Left renal pelvis (tissue), 4 donors: ENCODE results near the gene AURKA. TPM values are rescaled to one million over a fixed set of nuclear protein-coding genes. Genes with fewer than 3 reads are reported as not detected.
"Not testable (repeated sequence)": the region's sequence is repeated elsewhere in the genome, so short reads cannot be mapped to it uniquely, and the experiment has no call there.

ENCODE experiments used
- DNase-seq, 4 donors: peaks; one replicate each; pipeline ENCODE4 v3.0.0-alpha.2; 2013; ENCODE audit warnings: low read depth in 4 of 4, low spot score in 3 of 4
- polyA plus RNA-seq, 4 donors: library from polyadenylated mRNA; unstranded; fragments of 120-200 nt; gene quantifications; one replicate each; pipeline ENCODE4 v1.2.1, GENCODE V29; 2013; ENCODE audit not compliant: insufficient read length in 4 of 4

The AURKA gene
- polyA plus RNA-seq, 4 donors: 13.2 to 16.5 (median 15.2) TPM

DNA sequence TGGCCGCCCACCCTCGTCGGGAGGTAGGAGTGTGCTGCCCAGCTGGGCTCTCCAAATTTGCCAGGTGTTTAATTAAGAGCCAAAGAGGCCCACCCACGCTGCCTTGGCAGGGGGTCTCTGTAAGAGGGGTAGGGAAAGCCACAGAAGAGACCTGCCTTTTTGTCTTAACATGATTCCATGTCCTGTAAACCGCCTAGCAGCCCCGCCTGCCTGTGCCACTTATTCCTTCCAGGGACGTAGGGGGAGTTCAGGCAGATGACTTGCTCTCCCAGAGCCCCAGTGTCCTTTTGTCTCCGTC is 31.2 kb downstream of the AURKA start:
- DNase-seq: no peak

- DNase-seq: no peak
These were observed 31.7 kb downstream of the AURKA start for GRCh38 chr20:56360133-56360907.

GRCh38 chr20:56359212-56360132 is 32.5 kb downstream of the AURKA start:
- DNase-seq: peak in 1 of 4 donors; percentile 38

DNA sequence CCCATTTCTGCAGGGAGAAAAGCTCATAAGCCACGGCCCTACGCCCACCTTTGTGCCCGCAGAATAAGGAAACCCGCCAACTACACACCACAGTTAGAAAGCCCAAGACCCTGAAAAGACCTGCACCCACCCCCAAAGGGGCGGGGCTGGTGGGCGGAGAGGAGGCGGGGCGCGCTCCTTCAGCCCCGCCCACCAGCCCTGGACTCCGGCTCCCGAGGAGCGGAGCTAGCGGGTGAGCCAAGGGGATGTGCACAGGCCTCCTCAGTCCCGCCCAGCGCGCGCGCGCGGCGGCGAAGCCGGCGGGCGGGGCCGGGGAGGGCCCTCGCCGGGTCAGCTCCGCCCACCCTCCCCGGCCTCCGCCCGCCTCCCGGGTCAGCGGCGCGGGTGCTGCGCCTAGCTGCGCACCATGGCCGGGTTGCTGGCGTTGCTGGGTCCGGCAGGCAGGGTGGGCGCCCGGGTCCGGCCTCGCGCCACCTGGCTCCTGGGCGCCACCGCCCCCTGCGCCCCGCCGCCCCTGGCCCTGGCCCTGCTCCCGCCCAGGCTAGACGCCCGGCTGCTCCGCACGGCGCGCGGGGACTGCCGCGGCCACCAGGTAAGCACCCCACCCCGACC is 33.3 kb downstream of the AURKA start, which contains the start of gene FAM210B:
Gene FAM210B (plus strand): TSS at position 375 of the 612 bp plus-strand sequence. CDS start 32 bp downstream, at position 407.
- DNase-seq: peak; percentile 64 to 80 (median 78)

GRCh38 chr20:56358070-56358469 is 33.9 kb downstream of the AURKA start:
- no peak for DNase-seq

DNA sequence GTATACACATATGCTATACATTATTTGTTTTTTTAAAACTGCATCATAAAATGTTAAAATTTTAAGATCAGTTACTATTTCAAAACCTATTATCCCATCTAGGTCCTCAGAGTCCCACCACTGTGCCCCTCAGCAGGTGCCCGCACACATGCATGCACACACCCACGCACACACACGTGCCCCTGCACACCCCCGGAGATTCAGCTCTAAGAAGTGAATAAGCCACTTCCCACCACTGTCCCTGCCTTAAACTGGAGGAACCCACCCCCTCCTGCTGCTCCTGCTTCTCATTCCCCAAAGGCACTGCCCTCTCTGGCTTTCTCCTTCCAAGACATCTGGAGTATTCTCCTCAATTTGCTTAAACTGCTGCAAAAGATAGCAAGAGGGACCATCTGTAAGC is 38.7 kb downstream of the AURKA start:
- no peak for DNase-seq

- DNase-seq: no peak
These were observed 39.5 kb downstream of the AURKA start for GRCh38 chr20:56352345-56353055.

GRCh38 chr20:56350842-56351241 is 41.2 kb downstream of the AURKA start:
- DNase-seq: no peak

GRCh38 chr20:56348746-56349145 is 43.3 kb downstream of the AURKA start:
- DNase-seq: no peak

DNA sequence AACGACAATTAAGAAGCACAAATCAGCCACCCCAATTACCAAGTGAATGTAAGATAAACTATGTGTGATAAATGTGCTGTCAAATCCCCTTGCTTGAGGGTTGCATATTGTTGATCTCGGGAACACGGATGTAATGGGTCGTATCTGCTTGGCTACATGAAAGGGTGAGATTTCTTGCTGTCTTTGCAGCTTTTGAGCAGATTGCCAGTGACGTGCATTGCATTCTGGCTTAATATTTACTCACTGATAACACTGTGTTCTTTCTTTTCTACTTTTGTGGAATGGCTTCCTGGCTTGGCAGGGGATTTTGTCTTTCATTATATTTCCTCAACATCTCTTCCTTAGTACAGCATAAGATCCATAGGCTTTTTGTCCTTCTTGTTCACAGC is 43.7 kb downstream of the AURKA start:
- no peak for DNase-seq

- DNase-seq: no peak
These were observed 44.2 kb downstream of the AURKA start for GRCh38 chr20:56347628-56348304.

GRCh38 chr20:56345911-56346310 is 46.1 kb downstream of the AURKA start:
- no peak for DNase-seq

- DNase-seq: no peak
These were observed 48.1 kb downstream of the AURKA start for GRCh38 chr20:56343861-56344381.

DNA sequence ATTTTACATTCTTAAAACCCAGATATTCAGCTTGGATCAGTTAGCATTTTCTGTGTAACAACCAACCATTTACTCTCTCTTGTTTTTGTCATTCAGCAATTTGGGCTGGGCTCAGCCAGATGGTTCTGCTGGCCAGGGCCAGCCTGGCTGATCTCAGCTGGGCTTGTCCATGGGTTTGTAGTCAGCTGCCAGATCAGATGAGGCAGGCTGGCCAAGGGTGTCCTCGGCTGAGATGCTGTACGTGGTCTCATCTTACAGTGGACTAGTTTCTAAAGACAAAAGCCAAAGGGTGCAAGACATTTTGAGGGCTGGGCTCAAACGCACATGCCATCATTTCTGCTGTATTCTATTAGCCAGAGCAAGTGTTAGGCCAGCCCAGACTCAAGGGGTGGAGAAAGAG is 49.2 kb downstream of the AURKA start:
- DNase-seq: no peak

GRCh38 chr20:56336709-56337108 is 55.3 kb downstream of the AURKA start:
- DNase-seq: not testable (repeated sequence)

- peak in 3 of 4 donors; percentile 18 to 40 (median 39) for DNase-seq
These were observed 63.2 kb downstream of the AURKA start for GRCh38 chr20:56328861-56329260.

DNA sequence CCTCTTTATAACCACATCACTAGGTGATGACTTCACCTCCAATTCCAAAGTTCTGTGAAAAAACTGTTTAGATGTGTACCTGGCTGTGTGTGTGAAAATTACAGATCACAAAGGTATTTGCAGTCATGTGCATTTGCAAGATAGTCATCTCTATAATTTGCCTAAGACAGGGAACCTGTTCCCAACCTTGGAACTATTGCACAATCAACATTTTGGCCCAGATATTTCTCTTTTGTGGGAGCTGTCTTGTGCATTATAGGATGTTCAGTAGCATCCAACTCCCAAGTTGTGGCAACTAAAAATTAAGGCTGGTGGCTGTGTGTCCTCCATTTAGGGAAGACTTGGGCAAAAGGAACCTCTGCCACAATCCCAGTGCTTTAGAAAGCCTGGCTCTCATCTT is 67.2 kb downstream of the AURKA start:
- DNase-seq: no peak

- no peak for DNase-seq
These were observed 68.4 kb downstream of the AURKA start for GRCh38 chr20:56323656-56324055.

DNA sequence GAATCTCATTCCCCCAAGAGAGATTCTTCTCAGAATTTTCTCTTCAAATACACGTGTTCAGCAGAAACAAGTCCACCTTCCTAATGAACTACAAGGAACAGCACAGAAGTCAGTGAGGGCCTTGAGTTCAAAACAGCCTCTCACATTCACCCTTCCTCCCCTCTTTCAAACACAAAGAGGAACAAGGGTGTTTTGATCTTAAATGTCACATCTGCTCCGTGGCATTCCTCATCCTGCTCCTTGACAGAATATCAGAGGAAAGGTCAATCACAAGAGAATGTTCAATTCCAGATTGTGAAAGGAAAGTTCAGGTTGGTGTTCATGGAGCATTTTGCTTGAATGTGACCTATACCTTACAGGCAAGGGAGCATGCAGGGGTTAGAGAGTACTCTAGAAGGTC is 68.8 kb downstream of the AURKA start:
- DNase-seq: no peak

DNA sequence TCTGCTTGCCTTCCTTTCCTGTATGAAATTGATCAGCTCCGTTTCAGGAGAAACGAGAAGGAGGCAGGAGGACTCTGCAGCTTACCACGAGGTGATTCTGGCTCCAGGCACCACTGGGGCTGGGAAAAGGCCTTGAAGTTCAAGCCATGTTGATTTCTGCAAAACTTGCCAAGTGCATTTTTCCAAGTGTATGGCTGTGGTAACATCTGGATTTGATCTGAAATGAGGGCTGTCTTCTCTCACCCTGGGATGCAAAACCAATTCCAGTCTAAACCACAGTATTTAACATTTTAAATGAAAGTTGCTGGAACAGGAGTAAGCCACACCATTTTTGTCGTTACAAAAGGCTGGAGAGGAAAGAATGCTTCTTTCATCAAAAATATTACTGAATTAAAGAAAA is 69.3 kb downstream of the AURKA start:
- no peak for DNase-seq
